ENCODE measurements around the gene SMDT1.
"Not testable (repeated sequence)": the region's sequence is repeated elsewhere in the genome, so short reads cannot be mapped to it uniquely, and the experiment has no call there.

- TF ChIP-seq CTCF (IDR thresholded peaks at IDR 0.05 in 8 of 11, conservative IDR thresholded peaks at IDR 0.05 in 3 of 11); POLR2AphosphoS5 (IDR thresholded peaks at IDR 0.05); POLR2A (IDR thresholded peaks at IDR 0.05): not testable (repeated sequence)
Observed at GRCh38 chr22:42115420-42115830, 35.9 kb downstream of the SMDT1 start.
